A673 (cell line): Measurements from ENCODE around the gene RNF149. TPM values are rescaled to one million over a fixed set of nuclear protein-coding genes. Genes with fewer than 3 reads are reported as not detected.
"Not testable (repeated sequence)": the region's sequence is repeated elsewhere in the genome, so short reads cannot be mapped to it uniquely, and the experiment has no call there.

ENCODE experiments used
- BruUV-seq: library from RNA; stranded (reverse); fragments of 400-500 nt; replicated peaks from 2 replicates; lab custom pipeline; 2021; lab: Mats Ljungman, UMichigan
- CTCF ChIA-PET: fragments of 300-600 bp; sonication (Branson Sonifier 250); formaldehyde crosslinking; loops from one replicate; lab custom pipeline; 2022; ENCODE audit warnings: antibody characterized with exemption; lab: Charles Lee
- POLR2A ChIA-PET: fragments of 300-600 bp; sonication (Branson Sonifier 250); formaldehyde crosslinking; loops from one replicate; lab custom pipeline; 2022; ENCODE audit warnings: antibody characterized with exemption; ENCODE audit not compliant: low non-redundant PET; lab: Charles Lee
- DNase-seq: peaks from one replicate; pipeline ENCODE4 v3.0.0-alpha.2; 2015; ENCODE audit warnings: low spot score
- H3K27ac ChIP-seq: fragments of 200-600 bp; sonication (generic); 2 replicates; pipeline ENCODE4 v1.5.1; 2016; ENCODE audit warnings: mixed run types, low read depth, mild to moderate bottlenecking, mixed read lengths, antibody characterized with exemption, low read length; ENCODE audit not compliant: poor library complexity, severe bottlenecking
- H3K27me3 ChIP-seq: fragments of 200-600 bp; sonication (generic); replicated peaks from 2 replicates; pipeline ENCODE4 v1.6.1; 2017; ENCODE audit warnings: mixed run types, low read depth, mild to moderate bottlenecking, mixed read lengths, antibody characterized with exemption, low read length; ENCODE audit not compliant: insufficient read depth, poor library complexity
- H3K36me3 ChIP-seq: fragments of 200-600 bp; sonication (generic); 2 replicates; pipeline ENCODE4 v1.6.1; 2016; ENCODE audit warnings: mixed run types, mild to moderate bottlenecking, mixed read lengths, antibody characterized with exemption, low read length; ENCODE audit not compliant: insufficient read depth, poor library complexity, severe bottlenecking
- H3K4me1 ChIP-seq: fragments of 200-600 bp; sonication (generic); 2 replicates; pipeline ENCODE4 v1.6.1; 2017; ENCODE audit warnings: mixed run types, mild to moderate bottlenecking, mixed read lengths, antibody characterized with exemption, low read length; ENCODE audit not compliant: insufficient read depth, poor library complexity, severe bottlenecking
- H3K4me3 ChIP-seq: fragments of 200-600 bp; sonication (generic); 2 replicates; pipeline ENCODE4 v1.5.1; 2016; ENCODE audit warnings: low read depth, mixed run types, mild to moderate bottlenecking, mixed read lengths, low read length; ENCODE audit not compliant: poor library complexity, severe bottlenecking
- H3K9me3 ChIP-seq: fragments of 200-600 bp; sonication (generic); 2 replicates; pipeline ENCODE4 v1.6.1; 2016; ENCODE audit warnings: mixed run types, low read depth, mild to moderate bottlenecking, mixed read lengths, antibody characterized with exemption, low read length; ENCODE audit not compliant: poor library complexity, severe bottlenecking
- EZH2 ChIP-seq: fragments of 200-600 bp; sonication (generic); IDR thresholded peaks from 2 replicates; pipeline ENCODE4 v1.6.1; 2017; ENCODE audit warnings: borderline replicate concordance, low read depth, mild to moderate bottlenecking, mixed read lengths, antibody characterized with exemption, low read length; ENCODE audit not compliant: poor library complexity, severe bottlenecking
- intact Hi-C: fragments of 100-400 bp; cut with micrococcal nuclease; formaldehyde crosslinking; loops from one replicate; pipeline ENCODE4 v1.10.0; 2022; ENCODE audit not compliant: unreplicated experiment
- total RNA-seq: library from RNA; stranded (reverse); gene quantifications from 2 replicates; pipeline ENCODE4 v1.2.3, GENCODE V29; 2021
- TF ChIP-seq, protein P1 (sequence below): fragments of 300-800, 200-600 bp; sonication (generic); conservative IDR thresholded peaks from 2 replicates; pipeline ENCODE4 v1.5.1; 2017; ENCODE audit warnings: low read depth, mild to moderate bottlenecking, antibody characterized with exemption, low read length, moderate library complexity, mixed read lengths

RNF149 gene
- total RNA-seq, 1 experiment from 2014 or later, result 26.8 TPM

DNA sequence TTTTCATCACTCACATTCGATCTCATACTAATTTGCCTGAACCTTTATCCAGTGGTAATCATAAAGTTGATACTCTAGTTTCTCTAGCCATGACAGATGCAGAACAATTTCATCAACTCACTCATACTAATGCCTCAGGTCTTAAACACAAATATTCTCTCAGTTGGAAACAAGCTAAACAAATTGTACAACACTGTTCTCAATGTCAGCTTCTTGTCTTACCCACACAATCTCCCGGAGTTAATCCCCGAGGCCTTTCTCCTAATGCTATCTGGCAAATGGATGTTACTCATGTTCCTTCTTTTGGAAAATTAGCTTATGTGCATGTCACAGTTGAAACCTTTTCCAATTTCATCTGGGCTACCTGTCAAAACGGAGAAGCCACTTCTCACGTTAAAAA lies 67.3 kb downstream of the RNF149 start:
- no peak for TF ChIP-seq EZH2
- no peaks in the 10 kb centered on the region for H3K27me3 ChIP-seq
- H3K27ac ChIP-seq, result no peak overlapping the region
- no peak for DNase-seq
- no peaks in the 10 kb centered on the region for H3K36me3 ChIP-seq
- intact Hi-C loops, result no loop called here
- no peaks in the 10 kb centered on the region for H3K4me1 ChIP-seq
- POLR2A ChIA-PET, result interaction anchor here (0.6 kb wide), 1 partner anchor 793 kb away, joined by 3 read pairs; no protein-coding TSS in a partner anchor
- no TSS peak for BruUV-seq
- CTCF ChIA-PET, result interaction anchor here (0.6 kb wide), 1 partner anchor 153 kb away, joined by 3 read pairs; no protein-coding TSS in a partner anchor
- H3K9me3 ChIP-seq, result no peaks in the 10 kb centered on the region
- no peak overlapping the region for H3K4me3 ChIP-seq

DNA sequence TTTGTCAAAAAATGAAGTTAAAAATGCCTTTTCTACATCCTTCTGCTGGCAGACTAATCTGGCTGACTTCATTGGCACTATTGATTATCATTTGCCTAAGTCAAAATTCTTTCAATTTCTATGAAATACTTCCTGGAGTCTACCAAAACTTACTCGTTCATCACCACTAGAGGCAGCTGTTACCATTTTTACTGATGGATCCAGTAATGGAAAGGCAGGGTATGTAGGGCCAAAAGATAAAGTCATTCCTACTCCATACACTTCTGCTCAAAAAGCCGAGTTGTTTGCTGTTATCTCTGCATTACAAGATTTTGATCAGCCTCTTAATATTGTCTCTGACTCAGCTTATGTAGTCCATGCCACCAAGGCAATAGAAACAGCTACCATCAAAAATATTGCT lies 67.8 kb downstream of the RNF149 start:
- H3K9me3 ChIP-seq, H3K27me3 ChIP-seq, H3K27ac ChIP-seq, H3K4me1 ChIP-seq, intact Hi-C loops, H3K4me3 ChIP-seq, BruUV-seq, H3K36me3 ChIP-seq: not testable (repeated sequence)
- peak; percentile 16 for DNase-seq
- CTCF ChIA-PET, result interaction anchor here (0.6 kb wide), 1 partner anchor 154 kb away, joined by 3 read pairs; no protein-coding TSS in a partner anchor
- TF ChIP-seq, protein P1, sequence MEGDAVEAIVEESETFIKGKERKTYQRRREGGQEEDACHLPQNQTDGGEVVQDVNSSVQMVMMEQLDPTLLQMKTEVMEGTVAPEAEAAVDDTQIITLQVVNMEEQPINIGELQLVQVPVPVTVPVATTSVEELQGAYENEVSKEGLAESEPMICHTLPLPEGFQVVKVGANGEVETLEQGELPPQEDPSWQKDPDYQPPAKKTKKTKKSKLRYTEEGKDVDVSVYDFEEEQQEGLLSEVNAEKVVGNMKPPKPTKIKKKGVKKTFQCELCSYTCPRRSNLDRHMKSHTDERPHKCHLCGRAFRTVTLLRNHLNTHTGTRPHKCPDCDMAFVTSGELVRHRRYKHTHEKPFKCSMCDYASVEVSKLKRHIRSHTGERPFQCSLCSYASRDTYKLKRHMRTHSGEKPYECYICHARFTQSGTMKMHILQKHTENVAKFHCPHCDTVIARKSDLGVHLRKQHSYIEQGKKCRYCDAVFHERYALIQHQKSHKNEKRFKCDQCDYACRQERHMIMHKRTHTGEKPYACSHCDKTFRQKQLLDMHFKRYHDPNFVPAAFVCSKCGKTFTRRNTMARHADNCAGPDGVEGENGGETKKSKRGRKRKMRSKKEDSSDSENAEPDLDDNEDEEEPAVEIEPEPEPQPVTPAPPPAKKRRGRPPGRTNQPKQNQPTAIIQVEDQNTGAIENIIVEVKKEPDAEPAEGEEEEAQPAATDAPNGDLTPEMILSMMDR, result peak; percentile 52
- POLR2A ChIA-PET, result interaction anchor here (0.6 kb wide), 1 partner anchor 793 kb away, joined by 3 read pairs; no protein-coding TSS in a partner anchor

DNA sequence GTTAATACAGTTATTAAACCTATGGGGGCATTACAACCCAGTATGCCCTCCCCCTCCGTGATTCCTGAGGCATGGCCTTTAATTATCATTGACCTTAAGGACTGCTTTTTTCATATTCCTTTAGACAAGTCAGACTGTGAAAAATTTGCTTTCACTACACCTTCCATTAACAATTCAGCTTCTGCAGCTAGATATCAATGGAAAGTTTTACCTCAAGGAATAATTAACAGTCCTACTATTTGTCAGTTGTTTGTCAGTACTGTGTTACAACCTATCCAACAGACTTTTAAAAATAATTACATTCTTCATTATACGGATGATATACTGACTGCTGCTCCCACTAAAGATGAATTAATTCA lies 68.8 kb downstream of the RNF149 start:
- CTCF ChIA-PET, H3K36me3 ChIP-seq, H3K27ac ChIP-seq, H3K9me3 ChIP-seq, intact Hi-C loops, H3K4me1 ChIP-seq, H3K4me3 ChIP-seq, H3K27me3 ChIP-seq, BruUV-seq, DNase-seq, POLR2A ChIA-PET: not testable (repeated sequence)

DNA sequence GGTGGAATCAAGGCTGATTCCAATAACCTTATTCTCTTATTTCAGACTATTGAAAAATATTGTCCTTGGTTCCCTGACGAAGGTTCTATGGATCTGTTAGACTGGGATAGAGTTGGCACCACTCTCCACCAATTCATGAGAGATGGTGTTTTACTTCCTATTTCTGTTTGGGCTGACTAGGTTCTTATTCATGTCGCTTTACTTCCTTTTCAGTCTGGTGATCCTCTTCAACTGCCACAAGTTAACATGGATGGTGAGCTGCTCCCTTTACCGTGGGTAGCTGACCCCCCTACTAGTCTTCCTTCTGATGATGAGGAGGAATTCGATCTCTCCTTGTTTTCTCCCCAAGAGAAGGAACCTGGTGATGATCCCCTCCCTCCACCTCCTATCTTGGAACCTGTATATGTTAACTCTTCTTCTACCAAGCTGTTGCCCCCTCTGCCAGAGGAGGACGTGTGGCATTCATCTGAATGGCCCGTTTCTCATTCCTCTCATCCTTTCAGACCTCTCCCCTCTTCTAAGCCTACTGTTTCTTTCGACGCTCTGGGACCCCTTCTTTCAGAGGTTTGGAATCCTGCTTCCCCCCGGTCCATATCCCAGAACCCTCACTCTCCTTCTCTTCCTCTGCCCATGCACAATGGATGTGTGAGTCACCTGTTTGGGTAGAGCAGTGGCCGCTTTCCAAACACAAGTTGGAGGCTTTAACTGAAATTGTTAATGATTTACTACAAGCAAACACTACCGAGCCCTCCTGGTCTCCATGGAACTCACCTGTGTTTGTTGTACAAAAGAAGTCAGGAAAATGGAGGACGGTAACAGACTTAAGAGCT lies 69.4 kb downstream of the RNF149 start:
- Histone ChIP-seq H3K27me3 (no peaks in the 10 kb centered on the region), H3K4me1 (no peaks in the 10 kb centered on the region), H3K36me3 (no peaks in the 10 kb centered on the region), H3K4me3 (no peak overlapping the region), H3K27ac (no peak overlapping the region), H3K9me3 (no peaks in the 10 kb centered on the region)
- ChIA-PET POLR2A (no interaction called here), CTCF (no interaction called here)
- no TSS peak for BruUV-seq
- DNase-seq, result no peak
- intact Hi-C loops, result no loop called here
- no peak for TF ChIP-seq EZH2
- TF ChIP-seq, protein P1, result no peak

DNA sequence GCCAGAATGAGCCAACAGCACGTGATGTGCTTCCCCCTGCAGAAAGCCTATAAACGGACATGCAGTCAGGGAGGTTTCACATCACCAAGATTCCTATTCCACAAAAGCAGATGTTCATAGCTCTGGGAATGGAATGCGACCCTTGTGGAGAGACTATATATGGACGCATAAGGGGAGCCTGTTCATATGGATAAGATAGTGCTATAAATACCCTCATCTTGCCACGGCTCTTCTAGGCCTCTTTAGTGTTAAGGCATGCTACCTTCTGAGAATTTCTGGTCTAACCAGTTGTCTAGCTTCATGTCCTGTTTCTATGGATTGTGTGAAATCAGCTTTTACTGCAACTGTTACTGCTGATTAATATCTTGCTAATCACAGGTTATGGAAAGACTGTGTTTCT lies 70.6 kb downstream of the RNF149 start:
- POLR2A ChIA-PET, result interaction anchor here (0.6 kb wide), 1 partner anchor 209 kb away, joined by 3 read pairs; no protein-coding TSS in a partner anchor
- DNase-seq, BruUV-seq, H3K36me3 ChIP-seq, H3K4me3 ChIP-seq, H3K9me3 ChIP-seq, intact Hi-C loops, H3K4me1 ChIP-seq, CTCF ChIA-PET, H3K27me3 ChIP-seq, H3K27ac ChIP-seq: not testable (repeated sequence)

DNA sequence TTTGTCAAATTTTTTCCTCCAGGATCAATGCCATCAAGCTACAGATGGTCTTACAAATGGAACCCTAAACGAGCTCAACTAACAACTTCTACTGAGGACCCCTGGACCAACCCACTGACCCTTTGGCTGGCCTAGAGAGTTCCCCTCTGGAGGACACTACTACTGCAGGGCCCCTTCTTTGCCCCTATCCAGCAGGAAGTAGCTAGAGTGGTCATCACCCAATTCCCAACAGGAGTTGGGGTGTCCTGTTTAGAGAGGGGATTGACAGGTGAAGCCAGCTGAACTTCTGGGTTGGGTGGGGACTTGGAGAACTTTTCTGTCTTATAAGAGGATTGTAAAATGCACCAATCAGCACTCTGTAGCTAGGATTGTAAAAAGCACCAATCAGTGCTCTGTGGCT lies 72.5 kb downstream of the RNF149 start:
- POLR2A ChIA-PET, H3K27ac ChIP-seq, intact Hi-C loops, H3K27me3 ChIP-seq, DNase-seq, BruUV-seq, H3K4me3 ChIP-seq, H3K9me3 ChIP-seq, H3K36me3 ChIP-seq, CTCF ChIA-PET, H3K4me1 ChIP-seq: not testable (repeated sequence)
